GM12878 (cell line): ENCODE results near the gene XNDC1N. TPM values are rescaled to one million over a fixed set of nuclear protein-coding genes. Genes with fewer than 3 reads are reported as not detected.

Experiments
- BRCA1 ChIP-seq: IDR thresholded peaks from 2 replicates; pipeline ENCODE4 v1.6.1; 2011; ENCODE audit warnings: low read depth, low read length, improper control_type of control experiment
- CREB1 ChIP-seq: IDR thresholded peaks from 2 replicates; pipeline ENCODE4 v1.6.1; 2012; ENCODE audit warnings: low read depth, mild to moderate bottlenecking, inconsistent platforms
- CREM ChIP-seq: IDR thresholded peaks from 2 replicates; pipeline ENCODE4 v1.6.1; 2014; ENCODE audit warnings: antibody characterized with exemption, low read depth
- DPF2 ChIP-seq: fragments of 450-650 bp; IDR thresholded peaks from 2 replicates; pipeline ENCODE4 v1.6.1; 2017; ENCODE audit warnings: mild to moderate bottlenecking
- HDGF ChIP-seq: fragments of 450-650 bp; IDR thresholded peaks from 2 replicates; pipeline ENCODE4 v1.6.1; 2016; ENCODE audit warnings: antibody characterized with exemption
- IKZF2 ChIP-seq, 2 experiments: fragments of 450-650 bp; IDR thresholded peaks; 2 replicates each; pipeline ENCODE4 v1.6.1; 2017; ENCODE audit warnings: mild to moderate bottlenecking in 2 of 2, moderate library complexity in 2 of 2
- JUNB ChIP-seq: IDR thresholded peaks from 2 replicates; pipeline ENCODE4 v1.6.1; 2016; ENCODE audit warnings: antibody characterized with exemption, mild to moderate bottlenecking
- KLF5 ChIP-seq: fragments of 450-650 bp; IDR thresholded peaks from 2 replicates; pipeline ENCODE4 v1.6.1; 2014; ENCODE audit warnings: mild to moderate bottlenecking; ENCODE audit not compliant: partially characterized antibody
- MEF2A ChIP-seq: IDR thresholded peaks from 2 replicates; pipeline ENCODE4 v1.6.1; 2011; ENCODE audit warnings: low read depth, mild to moderate bottlenecking, low read length, moderate library complexity; ENCODE audit not compliant: insufficient read depth
- MEF2B ChIP-seq: fragments of 450-650 bp; IDR thresholded peaks from 2 replicates; pipeline ENCODE4 v1.6.1; 2018; ENCODE audit warnings: mild to moderate bottlenecking, moderate library complexity; ENCODE audit not compliant: partially characterized antibody, poor library complexity, severe bottlenecking
- MTA2 ChIP-seq: fragments of 450-650 bp; IDR thresholded peaks from 2 replicates; pipeline ENCODE4 v1.6.1; 2016; ENCODE audit warnings: low read depth, mild to moderate bottlenecking, moderate library complexity
- NBN ChIP-seq: fragments of 450-650 bp; IDR thresholded peaks from 2 replicates; pipeline ENCODE4 v1.6.1; 2016
- PAX8 ChIP-seq: fragments of 450-650 bp; IDR thresholded peaks from 2 replicates; pipeline ENCODE4 v1.6.1; 2017; ENCODE audit warnings: mild to moderate bottlenecking, moderate library complexity
- PML ChIP-seq: IDR thresholded peaks from 2 replicates; pipeline ENCODE4 v1.6.1; 2012; ENCODE audit warnings: low read length, inconsistent platforms
- POU2F2 ChIP-seq: IDR thresholded peaks from 3 replicates; pipeline ENCODE4 v1.6.1; 2011; ENCODE audit warnings: low read depth, mild to moderate bottlenecking, low read length, borderline replicate concordance
- RUNX3 ChIP-seq: IDR thresholded peaks from 2 replicates; pipeline ENCODE4 v1.6.1; 2012; ENCODE audit warnings: low read length, inconsistent platforms
- SMAD1 ChIP-seq: fragments of 450-650 bp; IDR thresholded peaks from 2 replicates; pipeline ENCODE4 v1.6.1; 2018; ENCODE audit warnings: mild to moderate bottlenecking, low read depth; ENCODE audit not compliant: partially characterized antibody
- SMAD5 ChIP-seq: IDR thresholded peaks from 2 replicates; pipeline ENCODE4 v1.6.1; 2016; ENCODE audit warnings: antibody characterized with exemption, low read depth
- SMARCA5 ChIP-seq: fragments of 450-650 bp; IDR thresholded peaks from 2 replicates; pipeline ENCODE4 v1.6.1; 2017; ENCODE audit warnings: mild to moderate bottlenecking
- SPI1 ChIP-seq: IDR thresholded peaks from 2 replicates; pipeline ENCODE4 v1.6.1; 2011; ENCODE audit warnings: low read depth, mild to moderate bottlenecking, low read length, moderate library complexity, borderline replicate concordance; ENCODE audit not compliant: insufficient read depth
- SREBF2 ChIP-seq: IDR thresholded peaks from 2 replicates; pipeline ENCODE4 v1.6.1; 2012; ENCODE audit warnings: mild to moderate bottlenecking, low read length
- polyA plus RNA-seq, 11 experiments: library from polyadenylated mRNA; depleted of rRNA in 4 of 11; unstranded in 6 of 11; stranded (reverse) in 5 of 11; fragments of >200 nt; fragmentation: Nextera tagmentation in 4 of 11; fragmentation: Illumina TruSeq in 1 of 11; extraction: Ambion mirVana in 4 of 11; extraction: Trizol in 1 of 11; gene quantifications; 1 replicate in 1 of 11; 2 replicates in 10 of 11; pipeline versions ENCODE4 v1.2.1 to v1.2.3, GENCODE V29; 2011 to 2016; ENCODE audit warnings: inconsistent platforms in 2 of 11, missing spikeins in 2 of 11, low read depth in 1 of 11
- total RNA-seq, 4 experiments: library from RNA; depleted of rRNA in 3 of 4; stranded (reverse); fragments of >200 nt in 3 of 4; fragmentation: Illumina TruSeq in 1 of 4; extraction: Trizol in 1 of 4; gene quantifications; 2 replicates each; pipeline versions ENCODE4 v1.2.1 to v1.2.3, GENCODE V29; 2013 to 2021
- TF ChIP-seq, protein P1 (sequence below): fragments of 450-650 bp; IDR thresholded peaks from 2 replicates; pipeline ENCODE4 v1.6.1; 2017; ENCODE audit warnings: low read depth, mild to moderate bottlenecking, moderate library complexity
- TF ChIP-seq, protein P2 (sequence below): fragments of 450-650 bp; conservative IDR thresholded peaks from 2 replicates; pipeline ENCODE4 v1.6.1; 2017; ENCODE audit warnings: mild to moderate bottlenecking, moderate library complexity
- TF ChIP-seq, protein P3 (sequence below): IDR thresholded peaks from 2 replicates; pipeline ENCODE4 v1.6.1; 2012; ENCODE audit warnings: low read length, inconsistent platforms
- TF ChIP-seq, protein P4 (sequence below), 3 experiments: IDR thresholded peaks in 2 of 3; conservative IDR thresholded peaks in 1 of 3; 2 replicates each; pipeline ENCODE4 v1.5.1; 2011; ENCODE audit warnings: low read depth in 3 of 3, low read length in 3 of 3, mild to moderate bottlenecking in 3 of 3, control low read depth in 2 of 3, moderate library complexity in 2 of 3, inconsistent platforms in 1 of 3, mixed read lengths in 1 of 3; ENCODE audit not compliant: control insufficient read depth in 2 of 3, insufficient read depth in 1 of 3; ENCODE audit errors: extremely low read depth in 1 of 3
- TF ChIP-seq, protein P5 (sequence below): IDR thresholded peaks from 2 replicates; pipeline ENCODE4 v1.6.1; 2012; ENCODE audit warnings: low read depth, low read length, improper control_type of control experiment

Gene XNDC1N
- total and polyA plus RNA-seq, 10 of the 15 experiments (the other 5 are each of a cell fraction or from before 2014, with no cell fraction given): 5.7 to 13.7 (median 9.8) TPM

DNA sequence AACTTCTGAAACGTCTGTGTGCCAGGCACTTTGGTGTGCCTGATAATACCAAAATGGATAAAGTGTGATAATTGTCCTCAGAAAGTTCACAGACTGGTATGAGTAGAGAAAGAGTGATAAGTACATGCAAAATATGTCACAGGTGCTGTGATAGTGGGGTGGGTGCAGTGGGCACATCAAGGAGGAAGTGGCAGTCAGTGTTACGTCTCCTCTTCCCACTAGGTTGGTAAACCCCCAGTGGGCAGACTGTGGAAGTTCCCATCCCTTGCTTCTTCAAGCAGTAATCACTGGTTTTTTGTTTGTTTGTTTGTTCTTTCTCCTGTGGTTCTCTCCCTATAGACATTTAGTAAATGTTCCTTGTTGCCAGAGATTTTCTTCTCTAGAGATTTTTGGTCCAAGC is 5.8 kb upstream of the XNDC1N start (continued):
- no peak for TF ChIP-seq PML
- peak; percentile 57; the same call in 1 of the 2 replicates for TF ChIP-seq MTA2
- no peak for TF ChIP-seq MEF2A
- no peak for TF ChIP-seq JUNB
- TF ChIP-seq MEF2B: no peak
- TF ChIP-seq DPF2: peak; percentile 59; the same call in 1 of the 2 replicates
- TF ChIP-seq, protein P1, sequence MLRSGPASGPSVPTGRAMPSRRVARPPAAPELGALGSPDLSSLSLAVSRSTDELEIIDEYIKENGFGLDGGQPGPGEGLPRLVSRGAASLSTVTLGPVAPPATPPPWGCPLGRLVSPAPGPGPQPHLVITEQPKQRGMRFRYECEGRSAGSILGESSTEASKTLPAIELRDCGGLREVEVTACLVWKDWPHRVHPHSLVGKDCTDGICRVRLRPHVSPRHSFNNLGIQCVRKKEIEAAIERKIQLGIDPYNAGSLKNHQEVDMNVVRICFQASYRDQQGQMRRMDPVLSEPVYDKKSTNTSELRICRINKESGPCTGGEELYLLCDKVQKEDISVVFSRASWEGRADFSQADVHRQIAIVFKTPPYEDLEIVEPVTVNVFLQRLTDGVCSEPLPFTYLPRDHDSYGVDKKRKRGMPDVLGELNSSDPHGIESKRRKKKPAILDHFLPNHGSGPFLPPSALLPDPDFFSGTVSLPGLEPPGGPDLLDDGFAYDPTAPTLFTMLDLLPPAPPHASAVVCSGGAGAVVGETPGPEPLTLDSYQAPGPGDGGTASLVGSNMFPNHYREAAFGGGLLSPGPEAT: peak; percentile 70; the same call in 1 of the 2 replicates
- TF ChIP-seq BRCA1: no peak
- no peak for TF ChIP-seq HDGF
- no peak for TF ChIP-seq NBN
- TF ChIP-seq, protein P2, sequence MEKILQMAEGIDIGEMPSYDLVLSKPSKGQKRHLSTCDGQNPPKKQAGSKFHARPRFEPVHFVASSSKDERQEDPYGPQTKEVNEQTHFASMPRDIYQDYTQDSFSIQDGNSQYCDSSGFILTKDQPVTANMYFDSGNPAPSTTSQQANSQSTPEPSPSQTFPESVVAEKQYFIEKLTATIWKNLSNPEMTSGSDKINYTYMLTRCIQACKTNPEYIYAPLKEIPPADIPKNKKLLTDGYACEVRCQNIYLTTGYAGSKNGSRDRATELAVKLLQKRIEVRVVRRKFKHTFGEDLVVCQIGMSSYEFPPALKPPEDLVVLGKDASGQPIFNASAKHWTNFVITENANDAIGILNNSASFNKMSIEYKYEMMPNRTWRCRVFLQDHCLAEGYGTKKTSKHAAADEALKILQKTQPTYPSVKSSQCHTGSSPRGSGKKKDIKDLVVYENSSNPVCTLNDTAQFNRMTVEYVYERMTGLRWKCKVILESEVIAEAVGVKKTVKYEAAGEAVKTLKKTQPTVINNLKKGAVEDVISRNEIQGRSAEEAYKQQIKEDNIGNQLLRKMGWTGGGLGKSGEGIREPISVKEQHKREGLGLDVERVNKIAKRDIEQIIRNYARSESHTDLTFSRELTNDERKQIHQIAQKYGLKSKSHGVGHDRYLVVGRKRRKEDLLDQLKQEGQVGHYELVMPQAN: no peak
- TF ChIP-seq SPI1: peak; percentile 64; the same call in 1 of the 2 replicates
- no peak for TF ChIP-seq KLF5
- TF ChIP-seq CREM: no peak
- no peak for TF ChIP-seq SMARCA5
- no peak for TF ChIP-seq PAX8
- TF ChIP-seq SREBF2: no peak
- TF ChIP-seq, protein P3, sequence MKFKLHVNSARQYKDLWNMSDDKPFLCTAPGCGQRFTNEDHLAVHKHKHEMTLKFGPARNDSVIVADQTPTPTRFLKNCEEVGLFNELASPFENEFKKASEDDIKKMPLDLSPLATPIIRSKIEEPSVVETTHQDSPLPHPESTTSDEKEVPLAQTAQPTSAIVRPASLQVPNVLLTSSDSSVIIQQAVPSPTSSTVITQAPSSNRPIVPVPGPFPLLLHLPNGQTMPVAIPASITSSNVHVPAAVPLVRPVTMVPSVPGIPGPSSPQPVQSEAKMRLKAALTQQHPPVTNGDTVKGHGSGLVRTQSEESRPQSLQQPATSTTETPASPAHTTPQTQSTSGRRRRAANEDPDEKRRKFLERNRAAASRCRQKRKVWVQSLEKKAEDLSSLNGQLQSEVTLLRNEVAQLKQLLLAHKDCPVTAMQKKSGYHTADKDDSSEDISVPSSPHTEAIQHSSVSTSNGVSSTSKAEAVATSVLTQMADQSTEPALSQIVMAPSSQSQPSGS: peak; percentile 21; the same call in 1 of the 2 replicates
- TF ChIP-seq CREB1: no peak
- no peak for TF ChIP-seq SMAD1
- TF ChIP-seq IKZF2 (IDR thresholded peaks at IDR 0.05): peak; percentile 72 to 81
- no peak for TF ChIP-seq POU2F2
- no peak for TF ChIP-seq SMAD5
- TF ChIP-seq RUNX3: peak; percentile 56; the same call in 1 of the 2 replicates
- TF ChIP-seq, protein P4, sequence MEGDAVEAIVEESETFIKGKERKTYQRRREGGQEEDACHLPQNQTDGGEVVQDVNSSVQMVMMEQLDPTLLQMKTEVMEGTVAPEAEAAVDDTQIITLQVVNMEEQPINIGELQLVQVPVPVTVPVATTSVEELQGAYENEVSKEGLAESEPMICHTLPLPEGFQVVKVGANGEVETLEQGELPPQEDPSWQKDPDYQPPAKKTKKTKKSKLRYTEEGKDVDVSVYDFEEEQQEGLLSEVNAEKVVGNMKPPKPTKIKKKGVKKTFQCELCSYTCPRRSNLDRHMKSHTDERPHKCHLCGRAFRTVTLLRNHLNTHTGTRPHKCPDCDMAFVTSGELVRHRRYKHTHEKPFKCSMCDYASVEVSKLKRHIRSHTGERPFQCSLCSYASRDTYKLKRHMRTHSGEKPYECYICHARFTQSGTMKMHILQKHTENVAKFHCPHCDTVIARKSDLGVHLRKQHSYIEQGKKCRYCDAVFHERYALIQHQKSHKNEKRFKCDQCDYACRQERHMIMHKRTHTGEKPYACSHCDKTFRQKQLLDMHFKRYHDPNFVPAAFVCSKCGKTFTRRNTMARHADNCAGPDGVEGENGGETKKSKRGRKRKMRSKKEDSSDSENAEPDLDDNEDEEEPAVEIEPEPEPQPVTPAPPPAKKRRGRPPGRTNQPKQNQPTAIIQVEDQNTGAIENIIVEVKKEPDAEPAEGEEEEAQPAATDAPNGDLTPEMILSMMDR (IDR thresholded peaks at IDR 0.05 in 2 of 3, conservative IDR thresholded peaks at IDR 0.05 in 1 of 3; ENCODE audit: control insufficient read depth in 2 of 3, extremely low read depth in 1 of 3, insufficient read depth in 1 of 3, low read depth in 3 of 3, low read length in 3 of 3): no peak
- TF ChIP-seq, protein P5, sequence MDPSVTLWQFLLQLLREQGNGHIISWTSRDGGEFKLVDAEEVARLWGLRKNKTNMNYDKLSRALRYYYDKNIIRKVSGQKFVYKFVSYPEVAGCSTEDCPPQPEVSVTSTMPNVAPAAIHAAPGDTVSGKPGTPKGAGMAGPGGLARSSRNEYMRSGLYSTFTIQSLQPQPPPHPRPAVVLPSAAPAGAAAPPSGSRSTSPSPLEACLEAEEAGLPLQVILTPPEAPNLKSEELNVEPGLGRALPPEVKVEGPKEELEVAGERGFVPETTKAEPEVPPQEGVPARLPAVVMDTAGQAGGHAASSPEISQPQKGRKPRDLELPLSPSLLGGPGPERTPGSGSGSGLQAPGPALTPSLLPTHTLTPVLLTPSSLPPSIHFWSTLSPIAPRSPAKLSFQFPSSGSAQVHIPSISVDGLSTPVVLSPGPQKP: no peak
